Endothelial cell of umbilical vein (primary cell): ENCODE measurements around the gene FHOD3.

Experiments used
- CTCF ChIP-seq, 2 donors: IDR thresholded peaks; 1 replicate in 1 of 2; 2 replicates in 1 of 2; pipeline ENCODE4 v1.5.1; 2011; ENCODE audit warnings: low read length in 2 of 2, mild to moderate bottlenecking in 2 of 2, moderate library complexity in 2 of 2, control low read depth in 1 of 2, inconsistent platforms in 1 of 2, low read depth in 1 of 2; ENCODE audit not compliant: insufficient read depth in 1 of 2; ENCODE audit errors: extremely low read depth in 1 of 2
- EZH2 ChIP-seq: IDR thresholded peaks from 2 replicates; pipeline ENCODE4 v1.6.1; 2012; ENCODE audit warnings: borderline replicate concordance, low read depth, mild to moderate bottlenecking, moderate library complexity, low read length, inconsistent platforms; ENCODE audit not compliant: severe bottlenecking
- FOS ChIP-seq: IDR thresholded peaks from 2 replicates; pipeline ENCODE4 v1.6.1; 2011; ENCODE audit warnings: mild to moderate bottlenecking, low read length, moderate library complexity, borderline replicate concordance; ENCODE audit not compliant: insufficient read depth
- GATA2 ChIP-seq: IDR thresholded peaks from 2 replicates; pipeline ENCODE4 v1.7.0; 2011; ENCODE audit warnings: low read depth, mild to moderate bottlenecking, moderate library complexity, mixed read lengths, low read length; ENCODE audit not compliant: insufficient read length, insufficient read depth
- JUN ChIP-seq: IDR thresholded peaks from 2 replicates; pipeline ENCODE4 v1.6.1; 2011; ENCODE audit warnings: borderline replicate concordance, low read depth; ENCODE audit not compliant: insufficient read length, insufficient read depth
- MAX ChIP-seq: IDR thresholded peaks from 2 replicates; pipeline ENCODE4 v1.6.1; 2011; ENCODE audit not compliant: insufficient read depth, insufficient read length
- MYC ChIP-seq: IDR thresholded peaks from one replicate; pipeline ENCODE4 v1.6.1; 2011; ENCODE audit warnings: mild to moderate bottlenecking, low read depth, low read length
- POLR2A ChIP-seq: IDR thresholded peaks from 2 replicates; pipeline ENCODE4 v1.6.1; 2012; ENCODE audit warnings: low read depth, mild to moderate bottlenecking, control low read depth, low read length
- POLR2AphosphoS5 ChIP-seq: IDR thresholded peaks from 2 replicates; pipeline ENCODE4 v1.6.1; 2012; ENCODE audit warnings: low read depth, mild to moderate bottlenecking, control low read depth, low read length, moderate library complexity; ENCODE audit not compliant: insufficient read depth

- TF ChIP-seq POLR2A: no peak
- no peak for TF ChIP-seq MAX
- TF ChIP-seq CTCF (IDR thresholded peaks at IDR 0.05; ENCODE audit: extremely low read depth in 1 of 2, insufficient read depth in 1 of 2, low read depth in 1 of 2, low read length in 2 of 2): no peak
- no peak for TF ChIP-seq POLR2AphosphoS5
- no peak for TF ChIP-seq JUN
- no peak for TF ChIP-seq EZH2
- no peak for TF ChIP-seq GATA2
- TF ChIP-seq MYC: no peak
- no peak for TF ChIP-seq FOS
Observed at GRCh38 chr18:36702401-36703013, 405.0 kb downstream of the FHOD3 start.
